Endothelial cell (in vitro differentiated cells): Measurements from ENCODE around the gene TMEM184A. TPM values are rescaled to one million over a fixed set of nuclear protein-coding genes. Genes with fewer than 3 reads are reported as not detected.
A peak's percentile ranks its signal among the peaks of the same experiment; 100 is the strongest.

Experiments used
- DNase-seq: peaks from one replicate; pipeline ENCODE4 v3.0.0; 2021; ENCODE audit warnings: low spot score
- H3K27ac Mint-ChIP-seq: one replicate; pipeline ENCODE4 v1.8.0; 2021; ENCODE audit warnings: mixed read lengths, inconsistent platforms; ENCODE audit not compliant: unreplicated experiment
- H3K27me3 Mint-ChIP-seq: one replicate; pipeline ENCODE4 v1.8.0; 2021; ENCODE audit warnings: mild to moderate bottlenecking, moderate library complexity, mixed read lengths, inconsistent platforms; ENCODE audit not compliant: unreplicated experiment
- H3K36me3 Mint-ChIP-seq: one replicate; pipeline ENCODE4 v1.8.0; 2021; ENCODE audit warnings: mild to moderate bottlenecking, low read depth, mixed read lengths, inconsistent platforms; ENCODE audit not compliant: unreplicated experiment
- H3K4me1 Mint-ChIP-seq: one replicate; pipeline ENCODE4 v1.8.0; 2021; ENCODE audit warnings: mild to moderate bottlenecking, mixed read lengths, inconsistent platforms; ENCODE audit not compliant: unreplicated experiment
- H3K4me3 Mint-ChIP-seq: one replicate; pipeline ENCODE4 v1.8.0; 2021; ENCODE audit warnings: mild to moderate bottlenecking, mixed read lengths, inconsistent platforms; ENCODE audit not compliant: unreplicated experiment
- H3K9me3 Mint-ChIP-seq: one replicate; pipeline ENCODE4 v1.8.0; 2021; ENCODE audit warnings: mixed read lengths, inconsistent platforms; ENCODE audit not compliant: unreplicated experiment
- total RNA-seq: library from RNA; stranded (reverse); fragmentation: NEBNext Ultra II Directional; extraction: Animal tissue kit (Norgen Biotek cat#: 25700); gene quantifications from one replicate; pipeline ENCODE4 v1.2.1, GENCODE V29; 2021; ENCODE audit not compliant: unreplicated experiment
- TF ChIP-seq, protein P1 (sequence below): fragments of 200-600 bp; sonication (generic); IDR thresholded peaks from one replicate; pipeline ENCODE4 v1.5.0; 2021; ENCODE audit warnings: antibody characterized with exemption; ENCODE audit not compliant: unreplicated experiment

TMEM184A gene
- total RNA-seq, 1 donor from 2014 or later, result 0.21 TPM

- no peak overlapping the region for H3K4me3 Mint-ChIP-seq
These were observed 19.6 kb downstream of the TMEM184A start for GRCh38 chr7:1536455-1536742.

DNA sequence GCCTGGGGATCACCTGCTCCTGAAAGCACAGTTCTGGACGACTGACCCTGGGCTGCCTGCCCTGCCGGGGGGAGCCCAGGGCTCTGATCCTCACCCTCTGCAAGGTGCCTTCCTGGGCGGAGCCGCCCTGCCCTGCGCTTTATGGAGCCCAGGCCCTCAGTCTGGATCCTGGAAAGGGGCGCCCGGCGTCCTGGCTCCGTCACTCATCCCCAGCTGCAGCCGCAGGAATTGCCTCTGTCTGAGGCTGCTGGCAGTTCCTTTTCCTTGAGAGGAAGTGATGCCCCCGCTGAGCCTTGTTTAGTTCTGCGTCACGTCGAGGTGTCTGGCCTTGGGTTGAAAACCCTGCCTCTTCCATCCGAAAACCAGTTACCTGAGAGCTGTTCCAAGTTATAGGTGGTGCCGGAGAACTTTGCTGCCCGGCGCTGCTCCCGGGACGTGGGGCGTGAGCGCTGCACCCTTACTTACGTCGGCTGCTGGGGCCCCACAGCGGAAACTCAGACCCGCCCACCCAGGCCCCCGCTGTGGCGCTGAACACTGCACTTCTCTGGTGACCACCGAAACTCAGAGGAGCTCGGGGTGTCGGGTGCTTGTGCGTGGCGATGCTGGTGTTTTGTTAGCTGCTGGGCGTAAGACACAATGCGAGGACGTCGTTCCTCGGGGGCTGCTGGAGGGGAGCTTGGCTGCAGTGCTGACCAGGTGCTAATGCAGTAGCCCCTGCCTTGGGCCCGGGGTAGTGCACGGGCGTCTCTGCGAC, 20.1 kb downstream of the TMEM184A start:
- H3K9me3 Mint-ChIP-seq, result no peaks in the 10 kb centered on the region

More at GRCh38 chr7:1536455-1536742, 19.6 kb downstream of the TMEM184A start:
- peak overlapping the region; percentile 80 for H3K27ac Mint-ChIP-seq
- peaks cover 6% of the 10 kb centered on the region for H3K27me3 Mint-ChIP-seq
- H3K9me3 Mint-ChIP-seq, result no peaks in the 10 kb centered on the region
- TF ChIP-seq, protein P1, sequence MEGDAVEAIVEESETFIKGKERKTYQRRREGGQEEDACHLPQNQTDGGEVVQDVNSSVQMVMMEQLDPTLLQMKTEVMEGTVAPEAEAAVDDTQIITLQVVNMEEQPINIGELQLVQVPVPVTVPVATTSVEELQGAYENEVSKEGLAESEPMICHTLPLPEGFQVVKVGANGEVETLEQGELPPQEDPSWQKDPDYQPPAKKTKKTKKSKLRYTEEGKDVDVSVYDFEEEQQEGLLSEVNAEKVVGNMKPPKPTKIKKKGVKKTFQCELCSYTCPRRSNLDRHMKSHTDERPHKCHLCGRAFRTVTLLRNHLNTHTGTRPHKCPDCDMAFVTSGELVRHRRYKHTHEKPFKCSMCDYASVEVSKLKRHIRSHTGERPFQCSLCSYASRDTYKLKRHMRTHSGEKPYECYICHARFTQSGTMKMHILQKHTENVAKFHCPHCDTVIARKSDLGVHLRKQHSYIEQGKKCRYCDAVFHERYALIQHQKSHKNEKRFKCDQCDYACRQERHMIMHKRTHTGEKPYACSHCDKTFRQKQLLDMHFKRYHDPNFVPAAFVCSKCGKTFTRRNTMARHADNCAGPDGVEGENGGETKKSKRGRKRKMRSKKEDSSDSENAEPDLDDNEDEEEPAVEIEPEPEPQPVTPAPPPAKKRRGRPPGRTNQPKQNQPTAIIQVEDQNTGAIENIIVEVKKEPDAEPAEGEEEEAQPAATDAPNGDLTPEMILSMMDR, result no peak
- peaks cover 2% of the 10 kb centered on the region for H3K4me1 Mint-ChIP-seq
- DNase-seq, result no peak
- no peaks in the 10 kb centered on the region for H3K36me3 Mint-ChIP-seq

DNA sequence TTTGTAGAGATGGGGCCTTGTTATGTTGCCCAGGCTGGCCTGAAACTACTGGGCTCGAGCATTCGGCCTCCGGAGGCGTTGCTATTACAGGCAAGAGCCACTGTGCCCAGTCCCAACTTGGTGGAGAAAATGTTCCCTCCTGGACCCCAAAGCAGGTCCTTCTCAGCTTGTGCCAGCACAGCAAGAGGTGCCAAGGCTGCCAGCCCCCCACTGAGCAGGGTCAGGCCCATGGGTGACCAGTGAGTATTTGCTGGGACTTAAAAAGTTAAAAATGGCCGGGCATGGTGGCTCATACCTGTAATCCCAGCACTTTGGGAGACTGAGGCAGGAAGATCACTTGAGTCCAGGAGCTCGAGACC, 20.9 kb downstream of the TMEM184A start:
- TF ChIP-seq, protein P1, result no peak
- H3K9me3 Mint-ChIP-seq, result no peaks in the 10 kb centered on the region
- peaks cover 6% of the 10 kb centered on the region for H3K27me3 Mint-ChIP-seq
- H3K4me1 Mint-ChIP-seq, result peaks cover 2% of the 10 kb centered on the region
- no peaks in the 10 kb centered on the region for H3K36me3 Mint-ChIP-seq
- no peak for DNase-seq
- no peak overlapping the region for H3K27ac Mint-ChIP-seq
- H3K4me3 Mint-ChIP-seq, result no peak overlapping the region

More for the DNA sequence above, 20.1 kb downstream of the TMEM184A start:
- peaks cover 2% of the 10 kb centered on the region for H3K4me1 Mint-ChIP-seq
- H3K27ac Mint-ChIP-seq, result peak overlapping the region; percentile 80
- TF ChIP-seq, protein P1, result no peak
- peaks cover 6% of the 10 kb centered on the region for H3K27me3 Mint-ChIP-seq
- DNase-seq, result no peak
- H3K4me3 Mint-ChIP-seq, result no peak overlapping the region
- H3K36me3 Mint-ChIP-seq, result no peaks in the 10 kb centered on the region

DNA sequence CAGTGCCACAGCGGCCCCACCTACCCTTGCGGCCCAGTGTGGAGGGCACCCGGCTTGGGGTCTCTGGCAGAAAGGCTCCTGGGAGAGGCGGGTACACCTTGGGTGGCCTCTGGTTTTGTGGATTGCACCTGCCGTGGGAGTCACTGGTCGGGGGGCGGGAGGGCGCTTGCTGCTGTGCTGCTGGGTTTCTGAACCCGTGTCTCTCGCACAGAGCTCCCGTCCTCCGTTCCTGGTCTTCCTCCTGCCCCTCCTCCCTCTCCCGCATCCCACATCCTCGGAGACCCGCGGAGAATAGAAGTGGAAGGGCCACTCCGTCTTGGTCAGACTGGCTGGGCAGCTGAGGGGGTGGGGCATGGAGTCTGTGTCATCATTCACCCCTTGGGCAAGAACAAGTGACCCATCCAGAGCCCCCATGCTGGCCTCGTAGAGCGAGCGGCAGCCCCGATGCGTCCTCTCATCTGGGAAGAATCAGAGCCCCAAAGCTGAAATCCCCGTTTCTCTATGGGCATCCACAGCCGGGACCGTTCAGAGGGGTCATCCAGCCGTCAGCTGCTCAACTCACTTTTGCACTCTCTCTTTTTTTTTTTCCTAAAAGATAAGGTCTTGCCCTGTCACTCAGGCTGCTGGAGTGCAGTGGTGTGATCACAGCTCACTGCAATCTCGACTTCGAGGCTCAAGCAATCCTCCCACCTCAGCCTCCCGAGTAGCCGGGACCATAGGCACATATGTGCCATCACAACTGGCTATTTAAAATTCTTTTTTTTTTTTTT, 21.5 kb downstream of the TMEM184A start:
- no peak overlapping the region for H3K4me3 Mint-ChIP-seq
- H3K27me3 Mint-ChIP-seq, result peaks cover 6% of the 10 kb centered on the region
- peaks cover 2% of the 10 kb centered on the region for H3K4me1 Mint-ChIP-seq
- no peak for DNase-seq
- H3K9me3 Mint-ChIP-seq, result no peaks in the 10 kb centered on the region
- TF ChIP-seq, protein P1, result no peak
- no peak overlapping the region for H3K27ac Mint-ChIP-seq
- H3K36me3 Mint-ChIP-seq, result no peaks in the 10 kb centered on the region
